Erythroblast (primary cell): ENCODE results near the gene SLC5A5.

Experiments
- DNase-seq, 2 experiments: peaks; one replicate each; lab custom pipeline; 2025; lab: John Stamatoyannopoulos, UW
- GATA1 ChIP-seq: IDR thresholded peaks from 2 replicates; pipeline ENCODE4 v1.6.1; 2011; ENCODE audit warnings: low read depth, mild to moderate bottlenecking, control low read depth, low read length, moderate library complexity
- POLR2A ChIP-seq: IDR thresholded peaks from 2 replicates; pipeline ENCODE4 v1.6.1; 2011; ENCODE audit warnings: mild to moderate bottlenecking, low read length

SLC5A5 gene

DNA sequence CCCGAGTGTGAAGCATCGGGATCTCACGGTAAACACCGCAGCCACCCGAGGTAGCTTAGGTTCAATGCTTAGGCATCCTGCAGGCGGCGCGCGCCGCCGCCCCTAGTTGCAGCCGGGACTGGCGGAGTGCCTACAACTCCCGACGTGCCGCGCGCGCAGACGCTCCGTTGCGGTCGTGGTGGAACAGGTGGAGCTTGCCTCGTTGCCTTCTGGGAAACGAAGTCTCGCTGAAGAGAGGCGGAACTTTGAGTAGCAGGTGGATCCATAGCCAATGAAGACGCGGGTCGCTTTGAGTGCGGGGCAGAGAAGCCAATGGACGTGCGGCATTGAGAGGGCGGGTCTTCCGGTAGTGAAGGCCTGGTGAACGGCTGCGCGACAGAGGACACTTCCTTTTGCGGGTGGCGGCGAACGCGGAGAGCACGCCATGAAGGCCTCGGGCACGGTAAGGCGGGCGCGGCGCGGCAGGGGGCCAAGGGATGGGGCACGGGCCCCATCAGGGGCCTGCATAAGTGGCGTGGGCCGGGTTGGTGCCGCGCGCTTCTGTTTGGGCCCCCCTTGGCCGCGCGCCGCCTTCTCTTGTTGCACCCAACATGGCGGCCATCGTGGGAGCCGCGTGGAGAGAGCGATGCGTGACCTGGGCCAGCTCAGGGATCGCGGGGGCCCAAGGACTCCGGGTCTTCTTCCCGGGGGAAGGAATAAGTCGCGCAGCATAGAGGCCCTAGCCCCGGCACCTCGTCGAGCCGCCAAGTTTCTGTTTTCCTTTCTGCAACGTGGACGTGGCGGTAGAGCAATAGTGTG is 12.0 kb upstream of the SLC5A5 start, which contains the start of gene RPL18A:
Gene RPL18A, plus strand, starts transcription at position 378 of the 798 bp plus-strand sequence. Its CDS starts 47 bp downstream, at position 425.
- peak; percentile 100 for DNase-seq
- TF ChIP-seq GATA1 (no peak), POLR2A (peak; percentile 98)

DNA sequence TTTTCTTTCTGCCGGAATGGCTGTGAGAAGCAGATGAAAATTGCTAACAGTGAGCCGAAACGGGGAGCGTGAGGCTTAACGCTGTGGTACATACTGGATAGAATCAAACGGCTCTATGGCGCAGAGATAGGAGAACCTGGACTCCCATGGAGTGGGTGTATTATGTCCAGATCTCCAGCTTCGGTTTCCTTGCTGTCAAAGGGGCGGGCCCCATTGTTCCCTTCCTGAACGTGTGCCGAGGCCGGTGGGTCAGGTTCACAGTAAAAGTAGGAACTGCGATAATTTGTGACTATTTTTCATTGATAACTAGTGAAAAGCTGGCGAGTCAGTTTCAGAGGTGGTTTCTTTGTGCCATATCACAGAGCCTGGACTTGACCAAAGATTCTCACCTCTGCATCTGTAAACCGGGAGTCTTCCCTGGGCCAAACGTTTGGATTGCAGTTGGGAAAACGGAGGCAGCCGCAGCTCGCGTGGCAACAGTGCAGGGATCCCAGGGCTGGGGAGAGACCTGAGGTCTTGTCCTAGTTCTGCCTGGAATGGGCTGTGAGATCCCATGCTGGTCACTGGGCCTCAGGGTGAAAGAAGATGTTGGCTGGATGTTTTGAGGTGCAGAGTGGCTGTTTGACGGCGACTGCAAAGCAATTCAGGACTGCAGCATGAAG is 11.3 kb upstream of the SLC5A5 start:
- TF ChIP-seq GATA1 = no peak
- no peak for TF ChIP-seq POLR2A
- DNase-seq = no peak

DNA sequence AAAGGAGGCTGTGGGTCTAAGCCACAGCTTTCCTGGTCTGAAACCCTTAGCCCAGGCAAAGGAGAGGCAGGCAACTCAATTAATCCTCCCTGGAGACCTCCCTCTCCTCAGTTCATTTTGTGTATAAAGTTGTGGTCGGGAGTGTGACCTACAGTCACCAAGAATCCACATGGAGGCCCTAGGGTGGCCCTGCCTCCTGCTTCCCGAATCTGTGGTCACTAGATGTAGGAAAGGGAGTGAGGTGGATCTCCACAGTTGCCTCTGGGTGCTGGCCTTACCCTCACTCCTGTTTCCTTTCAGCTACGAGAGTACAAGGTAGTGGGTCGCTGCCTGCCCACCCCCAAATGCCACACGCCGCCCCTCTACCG is 10.8 kb upstream of the SLC5A5 start:
- TF ChIP-seq POLR2A (no peak), GATA1 (no peak)
- no peak for DNase-seq

DNA sequence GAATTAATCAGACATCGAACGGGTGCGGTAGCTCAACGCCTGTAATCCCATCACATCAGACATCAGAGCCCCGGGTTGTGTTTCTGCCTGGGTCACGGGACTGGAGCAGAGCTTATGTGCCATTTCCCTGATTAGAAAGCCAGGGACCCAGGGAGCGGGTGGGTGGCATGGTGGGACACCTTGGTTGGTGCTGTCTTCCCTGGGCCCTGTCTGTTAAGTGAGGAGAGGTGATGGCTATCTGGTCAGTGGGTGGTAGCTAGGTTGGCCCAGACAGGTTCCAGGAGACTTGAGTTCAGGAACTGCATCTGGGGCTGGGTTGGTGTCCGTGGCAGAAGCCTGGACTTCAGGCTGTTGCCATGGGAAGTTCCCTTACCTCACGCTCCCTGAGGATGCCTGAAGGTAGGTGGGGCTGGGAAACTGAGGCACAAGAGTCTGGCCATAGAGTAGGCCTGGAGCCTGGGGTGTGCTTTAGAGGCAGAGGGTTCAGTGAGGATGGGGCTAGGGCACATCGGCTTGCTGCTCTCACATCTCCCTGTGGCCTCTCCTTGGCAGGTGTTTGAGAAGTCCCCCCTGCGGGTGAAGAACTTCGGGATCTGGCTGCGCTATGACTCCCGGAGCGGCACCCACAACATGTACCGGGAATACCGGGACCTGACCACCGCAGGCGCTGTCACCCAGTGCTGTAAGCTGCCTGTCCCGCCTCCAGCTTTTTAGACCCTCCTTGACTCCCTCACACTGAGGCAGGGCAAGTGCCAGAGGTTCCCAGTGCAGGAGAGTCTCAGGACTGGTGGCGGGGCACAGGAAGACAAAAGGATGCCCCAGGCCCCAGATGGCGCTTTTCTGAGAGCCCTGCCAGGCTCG is 10.0 kb upstream of the SLC5A5 start:
- no peak for DNase-seq
- TF ChIP-seq GATA1 = no peak
- TF ChIP-seq POLR2A = no peak

DNA sequence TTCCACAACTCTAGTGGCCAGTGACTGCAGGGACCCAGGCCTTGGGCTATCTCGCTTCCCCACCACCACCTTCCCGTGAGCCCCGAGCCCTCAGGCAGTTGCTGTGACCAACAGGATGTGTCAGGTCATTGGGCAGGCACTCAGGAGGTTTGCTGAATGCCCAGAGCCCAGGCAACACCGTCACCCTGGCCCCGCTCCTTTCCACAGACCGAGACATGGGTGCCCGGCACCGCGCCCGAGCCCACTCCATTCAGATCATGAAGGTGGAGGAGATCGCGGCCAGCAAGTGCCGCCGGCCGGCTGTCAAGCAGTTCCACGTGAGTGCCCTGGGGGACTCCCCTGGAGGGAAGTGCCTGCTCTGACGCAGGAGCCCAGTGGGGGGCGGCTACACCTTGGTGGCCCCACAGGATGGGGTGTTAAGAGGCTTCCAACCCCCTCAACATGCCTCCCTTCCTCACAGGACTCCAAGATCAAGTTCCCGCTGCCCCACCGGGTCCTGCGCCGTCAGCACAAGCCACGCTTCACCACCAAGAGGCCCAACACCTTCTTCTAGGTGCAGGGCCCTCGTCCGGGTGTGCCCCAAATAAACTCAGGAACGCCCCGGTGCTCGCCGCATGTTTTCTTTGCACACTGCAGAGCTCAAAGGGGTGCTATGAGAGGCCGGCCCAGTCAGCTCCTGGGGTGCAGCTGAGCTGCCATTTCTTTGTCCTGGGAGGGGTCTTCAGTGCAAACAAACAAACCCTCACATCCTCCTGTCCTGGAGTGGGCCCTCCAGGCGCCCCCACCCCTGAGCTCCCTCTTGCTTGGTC is 8.8 kb upstream of the SLC5A5 start:
- DNase-seq = no peak

DNA sequence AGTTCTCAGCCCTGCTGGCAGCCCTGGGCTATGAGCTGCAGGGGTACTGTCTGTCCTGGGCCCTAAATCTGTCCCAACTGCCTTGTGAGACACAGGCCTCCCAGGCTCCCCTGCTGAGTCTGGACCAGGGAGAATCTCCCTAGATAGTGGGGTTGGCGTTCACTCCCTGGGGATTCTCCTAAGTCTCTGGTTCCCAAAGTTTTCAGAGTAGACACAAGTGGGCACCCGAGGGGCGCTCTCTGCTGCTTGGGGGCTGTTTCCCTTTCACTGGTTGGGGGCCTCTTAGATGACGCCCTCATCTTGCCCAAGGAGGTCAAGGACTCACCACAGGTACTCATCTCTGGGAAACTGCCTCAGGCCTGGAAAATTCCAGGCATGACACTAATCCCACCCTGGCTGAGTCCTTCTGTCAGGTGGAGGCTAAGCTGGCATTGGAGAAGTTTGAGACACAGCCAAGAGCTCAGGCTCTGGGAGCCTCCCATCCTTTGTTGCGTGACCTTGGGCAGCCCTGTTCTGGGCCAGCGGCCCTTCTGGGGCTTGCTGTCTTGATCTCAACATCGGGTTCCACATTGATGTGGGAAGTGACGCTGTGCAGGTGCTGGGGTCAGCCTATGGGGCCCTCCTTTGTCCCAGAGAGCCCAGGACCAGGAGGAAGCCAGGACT is 8.1 kb upstream of the SLC5A5 start:
- TF ChIP-seq GATA1 (no peak), POLR2A (no peak)
- no peak for DNase-seq

More for the DNA sequence above, 8.8 kb upstream of the SLC5A5 start:
- peak; percentile 2 for TF ChIP-seq POLR2A
- TF ChIP-seq GATA1 = no peak

DNA sequence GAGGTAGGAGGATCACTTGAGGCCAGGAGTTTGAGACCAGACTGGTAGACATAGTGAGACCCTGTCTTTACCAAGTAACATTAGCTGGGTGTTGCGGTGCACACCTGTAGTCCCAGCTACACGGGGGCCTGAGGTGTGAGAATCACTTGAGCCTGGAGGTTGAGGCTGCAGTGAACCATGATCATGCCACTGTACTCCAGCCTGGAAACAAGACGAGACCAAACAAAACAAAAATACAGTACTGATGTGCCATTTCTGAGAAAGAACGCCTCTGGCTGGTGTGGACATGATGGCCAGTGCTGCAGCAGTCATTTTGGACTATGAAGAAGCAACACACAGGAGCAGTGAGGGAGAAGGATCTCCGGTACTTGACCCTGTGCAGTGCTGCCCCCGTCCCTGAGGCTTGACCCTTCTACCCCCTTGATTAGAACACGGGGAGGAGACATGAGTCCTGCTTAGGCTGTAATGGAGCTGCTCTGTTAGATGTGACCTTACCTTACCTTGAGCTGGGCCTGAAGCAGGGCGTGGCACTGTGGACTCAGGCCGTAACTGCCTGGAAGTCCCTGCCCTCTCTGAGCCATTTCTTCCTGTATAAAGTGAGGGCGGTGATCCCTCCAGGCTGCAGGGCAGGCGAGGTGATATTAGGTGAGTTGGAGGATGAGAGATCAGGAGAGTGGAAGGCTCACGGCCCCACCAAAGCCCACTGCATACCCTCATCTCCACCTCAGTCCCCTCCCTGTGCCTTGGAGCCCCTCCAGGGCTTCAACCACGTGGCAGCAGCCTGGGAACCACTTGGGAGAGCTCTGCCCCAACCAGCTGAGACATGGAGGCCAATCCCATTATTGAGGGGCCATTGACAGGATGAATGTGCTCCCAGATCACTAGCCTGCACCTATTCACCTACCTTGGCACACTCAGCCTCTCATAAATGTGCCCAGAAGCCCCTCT is 6.1 kb upstream of the SLC5A5 start:
- peak in 1 of 2 experiments; percentile 34 for DNase-seq
- TF ChIP-seq GATA1 (no peak), POLR2A (peak; percentile 61)

DNA sequence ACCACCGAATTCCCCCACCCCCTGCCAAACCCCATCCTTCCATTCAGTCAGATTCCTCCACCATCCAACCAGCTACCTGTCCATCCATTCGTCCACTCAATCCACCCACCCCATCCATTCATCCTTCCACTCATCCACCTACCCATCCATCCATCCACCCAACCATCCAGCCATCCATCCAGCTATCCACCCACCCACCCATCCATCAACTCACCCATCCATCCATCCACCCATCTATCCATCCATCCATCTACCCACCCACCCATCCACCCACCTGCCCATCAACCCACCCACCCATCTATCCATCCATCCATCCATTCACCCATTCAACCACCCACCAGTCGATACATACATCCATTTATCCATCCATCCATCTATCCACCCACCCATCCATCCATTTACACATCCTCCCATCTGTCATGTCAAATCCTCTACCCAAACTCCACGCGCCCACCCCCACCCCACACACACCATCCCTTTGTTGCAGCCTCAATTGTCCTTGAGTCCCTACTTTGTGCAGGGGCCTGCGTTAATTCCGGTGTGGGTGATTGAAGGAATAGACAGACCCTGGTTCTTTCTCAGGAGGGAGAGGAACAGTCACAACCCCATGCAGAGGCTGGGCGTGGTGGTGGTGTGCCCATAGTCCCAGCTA is 5.3 kb upstream of the SLC5A5 start:
- no peak for DNase-seq
- TF ChIP-seq GATA1 (no peak), POLR2A (no peak)

- no peak for TF ChIP-seq GATA1
- no peak for TF ChIP-seq POLR2A
- no peak for DNase-seq
These were observed 4.7 kb upstream of the SLC5A5 start for GRCh38 chr19:17866964-17867486.

DNA sequence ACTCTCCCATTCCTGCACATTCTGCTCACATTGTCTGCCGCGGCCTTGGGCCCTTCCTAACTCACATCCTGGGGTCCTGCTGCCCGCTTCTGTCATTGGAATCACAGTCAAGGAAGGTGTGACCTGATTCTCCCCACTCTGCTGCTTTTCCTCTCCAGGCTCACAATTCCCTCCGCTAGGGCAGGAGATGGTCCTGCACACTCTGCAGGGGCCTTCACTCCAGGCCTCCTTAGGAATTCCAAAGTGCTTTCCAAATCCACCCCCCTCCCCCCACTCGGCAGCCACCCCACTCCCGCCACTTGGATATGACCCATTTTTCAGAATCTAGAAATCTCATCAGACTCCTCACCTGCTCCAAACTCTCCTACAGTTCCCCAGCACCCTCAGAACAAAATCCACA is 3.1 kb upstream of the SLC5A5 start:
- TF ChIP-seq POLR2A = no peak
- TF ChIP-seq GATA1 = no peak
- DNase-seq = no peak
